Keratinocyte (primary cell): Measurements from ENCODE around the gene ASF1B.

ENCODE experiments used
- EZH2 ChIP-seq: IDR thresholded peaks from one replicate; pipeline ENCODE4 v1.6.1; 2012; ENCODE audit warnings: inconsistent platforms, mild to moderate bottlenecking, low read length, moderate library complexity
- TF ChIP-seq, protein P1 (sequence below), 3 experiments: IDR thresholded peaks in 1 of 3; conservative IDR thresholded peaks in 1 of 3; optimal IDR thresholded peaks in 1 of 3; 2 replicates in 2 of 3; 3 replicates in 1 of 3; pipeline versions ENCODE3 to v1.5.1; 2011; ENCODE audit warnings: low read length in 3 of 3, mild to moderate bottlenecking in 3 of 3, moderate library complexity in 2 of 3, control low read depth in 1 of 3, inconsistent platforms in 1 of 3; ENCODE audit not compliant: insufficient read depth in 2 of 3; ENCODE audit errors: extremely low read depth in 1 of 3

DNA sequence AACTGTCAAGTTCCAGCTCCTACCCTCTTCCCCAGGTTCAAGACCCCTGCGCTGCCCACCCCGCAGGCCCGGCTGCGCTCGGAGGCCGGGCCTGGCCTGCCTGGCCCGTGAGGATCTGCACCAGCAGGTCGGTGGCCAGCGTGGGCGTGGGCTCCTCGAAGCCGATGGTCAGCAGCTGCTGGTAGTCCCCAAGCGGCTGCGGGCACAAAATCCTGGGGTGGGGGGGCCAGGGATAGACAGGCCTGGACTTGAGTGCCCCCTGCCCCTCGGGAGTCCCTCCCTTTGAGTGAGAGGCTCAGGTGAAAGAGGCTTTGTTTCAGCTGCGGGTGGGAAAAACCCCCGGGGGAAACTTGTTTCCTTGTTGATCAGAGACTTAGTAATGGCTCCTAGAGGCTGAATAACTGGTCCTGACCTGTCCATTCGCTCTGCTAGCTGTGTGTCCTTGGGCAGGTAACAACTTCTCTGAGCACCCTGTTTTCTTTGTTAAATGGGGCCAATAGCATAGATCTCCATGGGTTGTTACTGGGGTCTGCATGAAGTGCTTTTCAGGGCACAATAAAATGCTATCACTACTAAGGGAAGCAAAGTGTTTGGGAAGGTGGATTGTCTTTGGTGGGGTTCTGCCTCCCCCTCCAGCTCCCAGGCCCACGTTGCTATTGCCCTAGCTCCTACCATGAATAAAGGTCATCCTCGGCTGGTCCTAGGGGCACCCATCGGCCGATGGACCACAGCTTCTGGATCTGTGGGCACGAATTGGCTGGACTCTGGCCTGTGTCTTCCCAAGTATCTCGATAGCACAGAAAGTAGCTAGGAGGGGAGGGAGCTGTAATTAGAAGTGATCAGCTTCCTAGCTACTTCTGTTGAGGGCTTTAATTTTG is 54.4 kb downstream of the ASF1B start:
- TF ChIP-seq, protein P1, sequence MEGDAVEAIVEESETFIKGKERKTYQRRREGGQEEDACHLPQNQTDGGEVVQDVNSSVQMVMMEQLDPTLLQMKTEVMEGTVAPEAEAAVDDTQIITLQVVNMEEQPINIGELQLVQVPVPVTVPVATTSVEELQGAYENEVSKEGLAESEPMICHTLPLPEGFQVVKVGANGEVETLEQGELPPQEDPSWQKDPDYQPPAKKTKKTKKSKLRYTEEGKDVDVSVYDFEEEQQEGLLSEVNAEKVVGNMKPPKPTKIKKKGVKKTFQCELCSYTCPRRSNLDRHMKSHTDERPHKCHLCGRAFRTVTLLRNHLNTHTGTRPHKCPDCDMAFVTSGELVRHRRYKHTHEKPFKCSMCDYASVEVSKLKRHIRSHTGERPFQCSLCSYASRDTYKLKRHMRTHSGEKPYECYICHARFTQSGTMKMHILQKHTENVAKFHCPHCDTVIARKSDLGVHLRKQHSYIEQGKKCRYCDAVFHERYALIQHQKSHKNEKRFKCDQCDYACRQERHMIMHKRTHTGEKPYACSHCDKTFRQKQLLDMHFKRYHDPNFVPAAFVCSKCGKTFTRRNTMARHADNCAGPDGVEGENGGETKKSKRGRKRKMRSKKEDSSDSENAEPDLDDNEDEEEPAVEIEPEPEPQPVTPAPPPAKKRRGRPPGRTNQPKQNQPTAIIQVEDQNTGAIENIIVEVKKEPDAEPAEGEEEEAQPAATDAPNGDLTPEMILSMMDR (optimal IDR thresholded peaks at IDR 0.05 in 1 of 3, IDR thresholded peaks at IDR 0.05 in 1 of 3, conservative IDR thresholded peaks at IDR 0.05 in 1 of 3; ENCODE audit: extremely low read depth in 1 of 3, insufficient read depth in 2 of 3, low read length in 3 of 3) = no peak
- no peak for TF ChIP-seq EZH2
